ENCODE data around the gene CTXND1. TPM values are rescaled to one million over a fixed set of nuclear protein-coding genes. Genes with fewer than 3 reads are reported as not detected.

Gene CTXND1
- total RNA-seq, 1 experiment from 2014 or later, result not detected

GRCh38 chr15:80246425-80246894 is 5.6 kb downstream of the CTXND1 start:
- H3K9ac ChIP-seq (ENCODE audit: extremely low read depth, insufficient read length, low read length), result no peak overlapping the region
- H3K27ac ChIP-seq (ENCODE audit: insufficient read length, low read depth, low read length), result no peak overlapping the region
- H3K4me3 Mint-ChIP-seq, result no peak overlapping the region
- no peak overlapping the region for H4K91ac ChIP-seq (ENCODE audit: insufficient read length, low read depth, low read length)
- H2BK12ac ChIP-seq (ENCODE audit: insufficient read length, low read depth, low read length), result no peak overlapping the region
- H3K27me3 ChIP-seq (ENCODE audit: insufficient read depth, low read length), result peaks cover 10% of the 10 kb centered on the region; the same call in 1 of the 2 replicates
- H3K27me3 Mint-ChIP-seq (ENCODE audit: low read depth), result peaks cover 64% of the 10 kb centered on the region
- H2BK20ac ChIP-seq (ENCODE audit: low read depth, low read length, poor library complexity, severe bottlenecking), result no peak overlapping the region
- no peak overlapping the region for H2AK5ac ChIP-seq (ENCODE audit: insufficient read length, low read length)
- no peak overlapping the region for H2BK5ac ChIP-seq (ENCODE audit: insufficient read length, low read length)
- no peak overlapping the region for H3T11ph ChIP-seq (ENCODE audit: low read length)
- H3K27ac Mint-ChIP-seq, result no peak overlapping the region
- H3K79me1 ChIP-seq (ENCODE audit: insufficient read depth, low read depth, low read length, poor library complexity, severe bottlenecking), result no peaks in the 10 kb centered on the region
- no peaks in the 10 kb centered on the region for H3K36me3 Mint-ChIP-seq (ENCODE audit: insufficient read depth in 1 of 3, low read depth in 3 of 3)
- H3K9me3 Mint-ChIP-seq, result no peaks in the 10 kb centered on the region
- no CpG with 5 or more reads among the region's 7 CpGs for WGBS (ENCODE audit: extremely low coverage, insufficient read length, low lambda C conversion rate)
- no peak overlapping the region for H2BK15ac ChIP-seq (ENCODE audit: low read depth, low read length)
- H3K4me1 ChIP-seq (ENCODE audit: insufficient read depth, low read length), result no peaks in the 10 kb centered on the region
- H2BK120ac ChIP-seq (ENCODE audit: low read depth, low read length, poor library complexity, severe bottlenecking), result no peak overlapping the region
- no peak overlapping the region for H4K5ac ChIP-seq (ENCODE audit: insufficient read length, low read depth, low read length)
- TF ChIP-seq CTCF (conservative IDR thresholded peaks at IDR 0.05), result no peak
- H3K23ac ChIP-seq (ENCODE audit: insufficient read length, low read depth, low read length), result no peak overlapping the region
- H3K4ac ChIP-seq (ENCODE audit: low read depth, low read length), result no peak overlapping the region
- no peak overlapping the region for H3K18ac ChIP-seq (ENCODE audit: insufficient read length, low read depth, low read length)
- H3K79me2 ChIP-seq (ENCODE audit: insufficient read depth, low read length), result no peaks in the 10 kb centered on the region
- H4K20me1 ChIP-seq (ENCODE audit: control insufficient read depth, insufficient read depth, insufficient read length), result no peaks in the 10 kb centered on the region
- H3K23me2 ChIP-seq (ENCODE audit: insufficient read length, low read depth, low read length, poor library complexity, severe bottlenecking), result no peaks in the 10 kb centered on the region
- no peak for DNase-seq
- no peak overlapping the region for H3K4me2 ChIP-seq (ENCODE audit: insufficient read depth, insufficient read length, low read length)
- no peak overlapping the region for H3K14ac ChIP-seq (ENCODE audit: insufficient read depth, low read length)
- H2AFZ ChIP-seq (ENCODE audit: low read length), result no peak overlapping the region
- H3K4me1 Mint-ChIP-seq, result peaks cover 17 to 25% of the 10 kb centered on the region in 2 experiments
- no peak overlapping the region for H4K8ac ChIP-seq (replicated peaks; ENCODE audit: insufficient read length, low read depth, low read length)
- H3K56ac ChIP-seq (ENCODE audit: insufficient read length, low read depth, low read length), result no peak overlapping the region
- no peaks in the 10 kb centered on the region for H3K9me3 ChIP-seq (ENCODE audit: control insufficient read depth, low read depth, low read length)
